Stimulated activated CD8-positive, alpha-beta memory T cell treated with anti-CD3 and anti-CD28 coated beads, Interleukin-12 subunit alpha, Interleukin-12 subunit beta, amount 100 ng/mL, for 24 hours (primary cell): ENCODE results near the gene F10.

Experiments used
- DNase-seq: peaks from one replicate; pipeline ENCODE4 v3.0.0-alpha.2; 2020; ENCODE audit errors: extremely low read depth

Gene F10

DNA sequence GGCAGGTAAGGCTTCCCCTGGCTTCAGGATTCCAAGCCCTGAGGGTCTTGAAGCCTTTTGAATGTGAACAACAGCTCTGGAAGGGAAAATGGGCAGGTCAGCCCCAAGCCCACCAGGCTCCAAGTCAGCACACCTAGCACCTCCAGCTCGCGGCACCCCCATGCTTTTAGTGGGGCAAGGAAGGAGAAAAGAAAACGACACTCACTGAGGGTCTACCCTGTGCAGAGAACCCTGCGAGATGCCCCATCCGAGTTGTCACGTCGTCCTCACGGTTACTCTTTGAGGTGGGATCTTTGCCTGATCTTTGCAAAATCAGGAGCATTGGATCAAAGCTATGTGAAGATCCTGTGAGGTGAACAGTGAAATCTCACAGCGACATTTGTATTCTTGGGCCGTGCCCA, 5.7 kb upstream of the F10 start:
- DNase-seq = no peak

DNA sequence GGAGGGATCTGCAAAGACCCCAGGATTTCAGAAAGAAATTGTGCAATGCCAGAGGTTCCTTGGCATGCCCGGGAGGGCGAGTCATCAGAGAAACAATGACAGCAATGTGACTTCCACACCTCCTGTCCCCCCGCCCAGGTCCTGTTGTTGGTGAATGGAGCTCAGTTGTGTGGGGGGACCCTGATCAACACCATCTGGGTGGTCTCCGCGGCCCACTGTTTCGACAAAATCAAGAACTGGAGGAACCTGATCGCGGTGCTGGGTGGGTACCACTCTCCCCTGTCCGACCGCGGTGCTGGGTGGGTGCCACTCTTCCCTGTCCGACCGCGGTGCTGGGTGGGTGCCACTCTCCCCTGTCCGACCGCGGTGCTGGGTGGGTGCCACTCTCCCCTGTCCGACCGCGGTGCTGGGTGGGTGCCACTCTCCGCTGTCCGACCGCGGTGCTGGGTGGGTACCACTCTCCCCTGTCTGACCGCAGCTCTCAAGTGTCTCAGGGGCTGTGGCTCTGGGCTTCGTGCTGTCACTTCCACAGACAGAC, 5.2 kb upstream of the F10 start:
- no peak for DNase-seq

DNA sequence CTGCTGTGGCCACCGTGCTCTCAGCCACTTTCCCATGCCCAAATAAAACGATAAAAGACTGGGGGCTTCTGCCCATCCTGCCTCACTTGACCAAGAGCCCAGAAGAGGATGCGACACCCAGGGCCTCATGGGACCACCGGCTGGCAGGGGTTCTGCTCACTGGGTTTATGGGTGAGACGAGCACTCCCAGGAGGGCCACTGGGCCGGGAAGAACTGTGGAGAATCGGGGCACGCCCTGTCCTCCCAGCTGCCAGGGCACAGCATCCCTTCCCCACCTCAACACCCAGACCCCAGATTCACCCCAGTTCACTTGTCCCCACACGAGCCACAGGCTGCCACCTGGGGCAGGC, 4.7 kb upstream of the F10 start:
- no peak for DNase-seq

DNA sequence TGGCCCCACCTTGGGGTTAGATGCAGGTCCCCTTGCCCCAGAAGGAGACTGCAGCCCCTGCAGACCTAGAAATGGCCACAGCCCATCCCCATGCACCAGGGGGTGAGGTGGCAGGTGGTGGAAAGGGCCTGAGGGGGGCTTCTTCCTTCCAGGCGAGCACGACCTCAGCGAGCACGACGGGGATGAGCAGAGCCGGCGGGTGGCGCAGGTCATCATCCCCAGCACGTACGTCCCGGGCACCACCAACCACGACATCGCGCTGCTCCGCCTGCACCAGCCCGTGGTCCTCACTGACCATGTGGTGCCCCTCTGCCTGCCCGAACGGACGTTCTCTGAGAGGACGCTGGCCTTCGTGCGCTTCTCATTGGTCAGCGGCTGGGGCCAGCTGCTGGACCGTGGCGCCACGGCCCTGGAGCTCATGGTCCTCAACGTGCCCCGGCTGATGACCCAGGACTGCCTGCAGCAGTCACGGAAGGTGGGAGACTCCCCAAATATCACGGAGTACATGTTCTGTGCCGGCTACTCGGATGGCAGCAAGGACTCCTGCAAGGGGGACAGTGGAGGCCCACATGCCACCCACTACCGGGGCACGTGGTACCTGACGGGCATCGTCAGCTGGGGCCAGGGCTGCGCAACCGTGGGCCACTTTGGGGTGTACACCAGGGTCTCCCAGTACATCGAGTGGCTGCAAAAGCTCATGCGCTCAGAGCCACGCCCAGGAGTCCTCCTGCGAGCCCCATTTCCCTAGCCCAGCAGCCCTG, 4.2 kb upstream of the F10 start:
- no peak for DNase-seq

DNA sequence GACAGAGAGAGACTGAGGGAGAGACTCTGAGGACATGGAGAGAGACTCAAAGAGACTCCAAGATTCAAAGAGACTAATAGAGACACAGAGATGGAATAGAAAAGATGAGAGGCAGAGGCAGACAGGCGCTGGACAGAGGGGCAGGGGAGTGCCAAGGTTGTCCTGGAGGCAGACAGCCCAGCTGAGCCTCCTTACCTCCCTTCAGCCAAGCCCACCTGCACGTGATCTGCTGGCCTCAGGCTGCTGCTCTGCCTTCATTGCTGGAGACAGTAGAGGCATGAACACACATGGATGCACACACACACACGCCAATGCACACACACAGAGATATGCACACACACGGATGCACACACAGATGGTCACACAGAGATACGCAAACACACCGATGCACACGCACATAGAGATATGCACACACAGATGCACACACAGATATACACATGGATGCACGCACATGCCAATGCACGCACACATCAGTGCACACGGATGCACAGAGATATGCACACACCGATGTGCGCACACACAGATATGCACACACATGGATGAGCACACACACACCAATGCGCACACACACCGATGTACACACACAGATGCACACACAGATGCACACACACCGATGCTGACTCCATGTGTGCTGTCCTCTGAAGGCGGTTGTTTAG, 3.3 kb upstream of the F10 start:
- DNase-seq = no peak

DNA sequence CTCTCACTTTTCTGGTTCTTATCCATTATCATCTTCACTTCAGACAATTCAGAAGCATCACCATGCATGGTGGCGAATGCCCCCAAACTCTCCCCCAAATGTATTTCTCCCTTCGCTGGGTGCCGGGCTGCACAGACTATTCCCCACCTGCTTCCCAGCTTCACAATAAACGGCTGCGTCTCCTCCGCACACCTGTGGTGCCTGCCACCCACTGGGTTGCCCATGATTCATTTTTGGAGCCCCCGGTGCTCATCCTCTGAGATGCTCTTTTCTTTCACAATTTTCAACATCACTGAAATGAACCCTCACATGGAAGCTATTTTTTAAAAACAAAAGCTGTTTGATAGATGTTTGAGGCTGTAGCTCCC, 2.8 kb upstream of the F10 start:
- DNase-seq = no peak

DNA sequence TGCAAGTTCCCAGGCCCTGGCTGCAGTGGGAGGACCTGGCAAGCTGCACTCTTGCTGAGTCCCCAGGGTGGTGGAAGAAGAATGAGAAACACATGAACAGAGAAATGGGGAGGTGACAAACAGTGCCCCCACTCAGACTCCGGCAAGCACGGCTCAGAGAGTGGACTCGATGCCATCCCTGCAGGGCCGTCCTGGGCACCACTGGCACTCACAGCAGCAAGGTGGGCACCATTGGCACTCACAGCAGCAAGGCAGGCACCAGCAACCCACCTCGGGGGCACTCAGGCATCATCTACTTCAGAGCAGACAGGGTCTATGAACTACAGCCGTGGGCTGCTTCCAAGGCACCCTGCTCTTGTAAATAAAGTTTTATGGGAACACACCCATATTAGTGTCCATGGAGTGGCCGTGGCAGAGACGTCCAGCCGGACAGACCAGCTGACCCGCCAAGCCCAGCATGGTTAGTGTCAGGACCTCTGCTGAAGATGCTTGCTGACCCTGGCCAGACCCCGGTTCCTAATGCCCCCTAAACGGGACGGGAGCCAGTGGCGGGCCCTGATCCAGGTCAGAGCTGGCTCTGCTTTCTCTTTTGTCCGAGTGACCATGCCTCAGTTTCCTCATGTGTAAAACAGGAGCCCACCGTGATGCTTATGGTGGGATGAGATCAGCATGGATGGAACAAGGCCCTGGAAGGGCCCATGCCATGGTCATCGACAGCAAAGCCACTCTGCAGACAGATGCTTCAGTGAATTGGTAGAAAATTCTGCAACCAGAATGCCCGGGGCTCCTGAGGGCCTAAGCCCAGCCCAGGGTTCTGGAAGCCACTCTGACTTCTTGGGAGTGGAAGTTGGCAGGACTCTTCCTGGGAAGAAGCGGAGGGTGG, 2.1 kb upstream of the F10 start:
- DNase-seq = no peak

DNA sequence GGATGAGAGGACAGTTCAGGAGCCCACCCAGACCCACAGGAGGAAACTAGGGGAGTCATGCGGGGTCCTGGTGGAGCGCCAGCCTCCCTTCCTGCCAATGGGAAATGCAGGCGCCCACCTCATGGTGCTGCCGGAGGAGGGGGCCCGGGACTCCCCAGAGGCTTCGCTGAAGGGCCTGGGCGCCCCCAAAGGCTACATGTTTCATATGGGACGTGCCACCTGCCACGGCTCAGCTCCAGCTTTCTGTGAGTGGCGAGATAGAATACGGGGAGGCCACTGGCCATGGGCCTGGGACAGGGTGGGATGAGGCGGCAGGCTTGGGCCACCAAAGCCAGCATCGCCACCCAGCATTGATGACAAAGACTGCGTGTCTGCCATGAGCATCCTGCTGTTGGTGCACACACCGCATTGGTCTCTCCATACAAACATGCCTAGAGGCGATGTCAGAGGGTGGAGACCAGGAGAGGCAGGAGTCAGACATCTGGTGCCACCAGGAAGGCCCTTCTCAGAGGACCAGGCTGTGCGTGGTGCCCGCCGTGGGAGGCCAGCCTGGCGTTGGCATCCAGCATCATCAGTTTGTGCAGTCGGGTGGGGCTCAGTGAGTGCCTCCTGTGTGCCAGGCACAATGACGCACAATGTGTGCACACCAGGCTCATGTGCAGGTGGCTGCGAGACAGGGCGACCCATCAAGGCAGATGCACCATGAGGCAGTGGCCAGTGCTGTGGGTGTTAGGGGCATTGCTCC, 1.2 kb upstream of the F10 start:
- DNase-seq = no peak

DNA sequence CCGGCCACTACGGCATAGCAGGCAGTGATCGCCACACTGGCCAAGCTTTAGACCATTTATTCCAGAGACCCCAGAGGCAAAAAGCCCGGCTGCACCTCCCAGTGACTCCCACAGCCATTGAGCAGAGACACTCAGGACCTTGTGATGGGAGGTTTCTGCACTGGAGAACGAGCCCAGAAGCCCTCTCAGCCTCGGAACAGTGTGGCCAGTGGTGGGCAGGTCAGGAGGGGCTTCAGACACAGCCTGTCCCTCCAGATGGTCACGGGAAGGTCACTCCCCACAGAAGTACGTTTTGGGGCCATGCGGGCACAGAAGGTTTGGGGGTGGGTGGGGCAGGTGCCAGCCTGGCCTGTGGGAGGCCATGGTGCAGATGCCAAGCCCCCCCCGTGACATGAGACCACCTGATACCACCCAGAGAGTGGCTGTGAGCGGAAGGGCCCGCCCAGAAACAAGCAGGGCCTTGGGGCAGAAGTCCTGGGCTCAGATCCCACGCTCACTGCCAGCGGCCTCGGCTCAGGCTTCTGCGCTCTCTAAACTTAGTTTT, 599 bp upstream of the F10 start:
- DNase-seq = no peak

DNA sequence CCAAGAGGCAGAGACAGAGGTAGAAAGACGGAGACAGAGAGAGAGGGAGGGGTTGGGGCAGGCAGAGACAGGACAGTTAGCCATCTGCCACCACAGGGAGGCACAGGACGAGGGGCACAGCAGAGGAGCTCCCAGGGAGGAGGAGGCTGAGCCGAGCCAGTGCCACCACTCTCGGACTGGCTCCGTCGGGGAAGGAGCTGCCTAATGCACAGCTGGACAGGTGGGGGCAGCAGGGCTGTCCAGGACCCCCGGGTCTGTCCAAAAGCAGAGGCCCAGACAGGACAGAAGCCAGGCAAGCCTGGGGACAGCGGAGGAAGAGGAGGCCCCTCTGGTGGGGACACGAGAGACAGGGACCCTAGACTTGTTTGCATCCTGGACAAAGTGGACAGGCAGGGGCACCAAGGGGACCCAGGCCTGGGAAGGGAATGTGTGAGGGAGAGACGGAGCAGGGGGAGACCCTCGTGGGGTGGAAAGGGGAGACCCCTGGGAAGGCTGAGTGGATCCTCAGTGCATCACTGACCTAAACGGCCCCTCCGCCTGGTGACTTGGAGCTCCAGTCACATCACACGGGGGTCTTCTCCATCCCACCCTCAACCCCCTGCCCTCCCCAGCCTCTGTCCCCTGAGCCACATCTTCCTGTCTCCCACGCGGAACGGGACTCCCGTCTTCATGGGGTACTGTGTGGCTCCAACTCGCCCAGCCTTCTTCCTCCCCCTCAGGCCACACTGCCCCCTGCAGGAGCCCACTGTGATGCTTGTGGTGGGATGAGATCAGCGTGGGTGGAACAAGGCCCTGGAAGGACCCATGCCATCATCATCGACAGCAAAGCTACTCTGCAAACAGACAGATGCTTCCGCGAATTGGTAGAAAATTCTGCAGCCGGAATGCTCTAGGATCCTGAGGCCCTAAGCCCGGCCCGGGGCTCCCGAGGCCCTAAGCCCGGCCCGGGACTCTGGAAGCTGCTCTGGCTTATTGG, 915 bp downstream of the F10 start:
- no peak for DNase-seq

DNA sequence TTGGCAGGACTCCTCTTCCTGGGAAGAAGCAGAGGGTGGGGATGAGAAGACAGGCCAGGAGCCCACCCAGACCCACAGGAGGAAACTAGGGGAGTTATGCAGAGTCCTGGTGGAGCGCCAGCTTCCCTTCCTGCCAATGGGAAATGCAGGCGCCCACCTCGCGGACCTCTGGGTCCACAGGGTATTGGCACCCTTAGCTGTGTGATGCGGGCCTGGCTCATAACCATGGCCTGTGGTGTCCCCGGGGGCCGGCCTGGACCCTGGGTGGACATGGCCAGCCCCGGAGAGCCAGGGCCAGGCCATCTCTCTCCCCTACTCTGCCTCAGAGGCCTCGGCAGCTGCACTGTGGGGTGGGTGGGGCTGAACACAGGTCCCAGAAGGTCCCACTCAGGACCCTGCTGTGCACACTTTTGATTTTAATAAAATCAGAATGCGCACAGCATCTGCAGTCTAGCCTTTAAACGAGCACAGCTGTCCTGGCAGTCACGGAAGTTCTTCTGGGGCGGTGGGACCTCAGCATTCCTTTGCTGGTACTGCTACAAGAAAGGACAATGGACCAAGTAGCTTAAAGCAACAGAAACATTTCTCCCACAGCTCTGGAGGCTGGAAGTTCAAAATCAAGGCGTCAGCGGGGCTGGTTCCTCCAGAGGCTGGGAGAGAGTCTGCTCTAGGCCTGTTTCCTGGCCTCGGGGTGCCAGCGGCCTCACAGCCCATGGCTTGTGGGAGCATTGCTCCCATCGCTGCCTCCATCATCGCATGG, 1.8 kb downstream of the F10 start:
- DNase-seq = no peak

DNA sequence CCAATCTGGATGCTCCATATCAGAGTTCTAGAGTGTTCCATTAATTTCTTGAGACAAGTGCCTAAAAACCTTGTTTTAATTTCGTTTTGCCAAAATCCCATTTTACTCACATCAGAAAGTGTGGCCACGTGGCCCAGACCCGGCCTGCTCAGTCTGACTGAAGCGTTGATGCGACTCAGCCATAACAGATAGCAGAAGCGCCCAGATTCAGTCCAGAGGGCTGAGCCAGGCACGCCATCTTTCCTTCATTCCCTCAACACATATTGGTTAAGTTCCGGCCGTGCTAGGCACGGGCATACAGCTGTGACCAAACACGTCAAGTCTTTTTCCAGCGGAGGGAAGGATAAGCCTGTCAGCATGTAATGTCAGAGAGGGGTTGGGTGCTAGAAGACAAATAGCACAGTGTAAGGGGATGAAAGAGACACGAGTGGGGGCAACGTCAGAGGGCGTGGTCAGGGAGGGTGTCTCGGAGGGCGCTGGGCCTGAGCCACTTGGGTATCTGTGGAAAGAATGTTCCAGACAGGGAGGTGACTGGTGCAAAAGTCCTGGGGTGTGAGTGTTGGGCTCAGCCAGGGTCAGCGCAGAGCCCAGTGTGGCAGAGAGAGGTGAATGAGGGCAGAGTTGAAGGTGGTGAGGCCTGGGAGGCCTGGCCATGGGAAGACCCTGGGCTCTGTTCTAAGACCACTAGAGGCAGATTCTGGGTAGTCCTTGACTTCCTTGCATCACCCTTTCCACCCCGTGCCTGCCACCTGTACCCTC, 3.1 kb downstream of the F10 start:
- DNase-seq = no peak

DNA sequence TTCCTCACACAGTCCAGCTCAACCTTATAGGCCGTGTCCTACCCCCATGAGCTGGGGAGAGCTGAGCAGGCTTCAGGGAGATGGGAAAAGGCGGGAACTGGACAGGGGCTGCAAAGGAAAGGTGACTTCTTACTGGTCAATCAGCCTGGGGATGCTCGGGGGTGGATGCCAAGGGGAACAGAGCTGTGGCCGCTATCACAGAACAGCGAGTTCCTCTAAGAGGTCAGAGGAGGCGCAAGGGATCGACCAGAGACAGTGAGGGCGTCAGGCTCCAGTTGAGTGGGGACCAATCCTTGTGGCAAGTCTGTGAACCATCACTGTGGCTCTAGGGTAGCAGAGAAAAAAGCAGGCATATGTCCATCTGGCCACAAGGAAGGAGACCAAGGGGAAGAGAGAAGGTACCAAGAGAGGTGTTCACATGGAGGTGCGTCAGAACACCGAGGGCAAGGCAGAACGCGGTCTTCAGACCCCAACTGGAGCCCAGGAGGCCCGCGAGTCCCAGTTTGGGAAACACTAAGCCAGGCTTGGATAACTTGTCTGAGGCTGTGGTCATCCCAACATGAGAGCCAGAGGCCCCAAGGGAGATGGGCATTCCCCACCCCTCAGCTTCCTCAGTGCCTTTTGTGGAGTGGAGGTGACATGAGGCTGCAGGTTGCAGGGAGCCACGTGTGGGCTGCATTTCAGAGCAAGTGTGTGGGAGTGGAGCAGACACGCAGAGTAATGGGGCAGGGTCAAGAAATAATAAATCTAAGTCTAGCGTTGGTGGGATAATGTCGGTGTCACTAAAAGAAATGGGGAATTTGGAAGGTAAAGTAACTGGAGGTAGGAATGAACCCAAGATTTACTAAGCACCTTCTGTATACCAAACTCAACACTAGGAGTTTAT, 3.9 kb downstream of the F10 start:
- no peak for DNase-seq

DNA sequence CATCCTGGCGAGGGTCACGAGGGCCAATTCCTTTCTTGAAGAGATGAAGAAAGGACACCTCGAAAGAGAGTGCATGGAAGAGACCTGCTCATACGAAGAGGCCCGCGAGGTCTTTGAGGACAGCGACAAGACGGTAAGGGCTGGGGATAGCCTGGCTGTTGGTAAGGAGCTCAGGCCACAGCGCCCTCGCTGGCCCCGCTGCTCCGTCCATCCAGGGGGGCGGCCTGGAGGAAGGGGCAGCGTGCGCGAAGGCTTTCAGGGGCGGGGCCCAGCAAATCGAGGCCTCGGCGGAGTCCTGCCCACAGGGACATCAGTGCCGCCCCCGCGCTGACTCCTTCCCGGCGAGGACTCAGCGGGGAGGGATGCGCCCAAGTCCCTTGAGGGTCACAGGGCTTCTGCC, 6.9 kb downstream of the F10 start:
- DNase-seq = no peak

DNA sequence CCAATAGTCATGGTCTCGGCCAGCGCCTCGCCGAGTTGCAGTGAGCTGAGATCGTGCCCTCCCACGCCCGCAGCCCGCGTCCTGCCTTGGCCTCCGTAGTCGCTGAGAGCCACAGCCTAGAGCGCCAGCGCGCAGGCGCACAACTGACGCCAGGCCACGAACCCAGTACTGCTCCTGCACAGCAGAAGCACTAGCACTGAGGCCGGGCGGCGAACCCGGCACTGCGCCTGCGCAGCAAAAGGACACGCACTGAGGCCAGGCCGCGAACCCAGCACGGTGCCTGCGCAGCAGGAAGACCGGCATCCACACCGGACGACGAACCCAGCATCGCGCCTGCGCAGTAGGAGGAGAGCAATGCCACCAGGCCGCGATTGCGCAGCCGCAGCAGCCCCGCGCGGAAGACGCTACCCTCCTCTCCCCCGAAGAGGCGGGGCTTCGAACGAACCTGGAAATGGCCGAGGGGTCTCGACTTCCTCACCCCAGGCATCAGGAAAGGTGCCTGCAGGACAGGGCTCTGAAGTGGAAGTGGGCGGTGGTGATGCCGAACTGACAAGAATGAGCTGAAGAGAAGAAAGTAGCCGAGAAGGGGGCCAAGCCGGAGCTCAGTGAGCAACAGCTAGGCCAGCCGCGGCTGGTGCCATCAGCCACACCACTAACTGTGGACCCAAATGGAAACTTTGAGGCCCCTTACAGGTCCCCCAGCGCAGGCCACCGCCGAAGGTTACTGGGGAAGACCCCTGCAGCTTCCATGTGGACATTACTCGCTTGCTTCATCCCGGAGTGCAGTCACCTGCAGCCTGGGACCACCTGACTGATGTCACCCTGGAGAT, 7.5 kb downstream of the F10 start:
- DNase-seq = no peak

DNA sequence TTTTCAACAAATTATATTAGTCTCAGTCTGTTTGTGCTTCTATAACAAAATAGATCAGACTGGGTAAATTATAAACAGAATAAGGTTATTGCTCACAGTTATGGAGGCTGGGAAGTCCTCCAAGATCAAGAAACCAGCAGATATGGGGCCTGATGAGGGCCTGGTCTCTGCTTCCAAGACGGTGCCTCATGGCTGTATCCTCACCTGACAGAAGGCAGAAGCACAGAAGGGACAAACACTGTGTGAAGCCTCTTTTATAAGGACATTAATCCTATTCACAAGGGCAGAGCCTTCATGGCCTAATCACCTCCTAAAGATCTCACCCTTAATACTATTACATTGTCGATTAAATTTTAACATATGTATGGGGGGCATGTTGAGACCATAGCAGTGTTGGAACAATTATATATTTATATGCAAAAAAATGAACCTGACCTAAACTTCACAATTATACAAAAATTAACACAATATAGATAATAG, 12.7 kb downstream of the F10 start:
- DNase-seq = no peak
